Astrocyte of the cerebellum (primary cell): ENCODE results near the gene KCNJ12.
"Not testable (repeated sequence)": the region's sequence is repeated elsewhere in the genome, so short reads cannot be mapped to it uniquely, and the experiment has no call there.

Experiments used
- DNase-seq: peaks from one replicate; pipeline ENCODE4 v3.0.0-alpha.2; 2011; ENCODE audit warnings: low read depth
- H3K4me3 ChIP-seq: 2 replicates; pipeline ENCODE4 v1.5.1; 2011; ENCODE audit warnings: mild to moderate bottlenecking, low read depth, low read length, moderate library complexity
- in situ Hi-C: cut with HindIII; loops from 2 replicates; pipeline ENCODE4 v1.10.0; 2017; ENCODE audit warnings: low sequenced_read_pairs

Gene KCNJ12

GRCh38 chr17:21408224-21408623 lies 32.1 kb downstream of the KCNJ12 start:
- H3K4me3 ChIP-seq, DNase-seq, in situ Hi-C loops: not testable (repeated sequence)

DNA sequence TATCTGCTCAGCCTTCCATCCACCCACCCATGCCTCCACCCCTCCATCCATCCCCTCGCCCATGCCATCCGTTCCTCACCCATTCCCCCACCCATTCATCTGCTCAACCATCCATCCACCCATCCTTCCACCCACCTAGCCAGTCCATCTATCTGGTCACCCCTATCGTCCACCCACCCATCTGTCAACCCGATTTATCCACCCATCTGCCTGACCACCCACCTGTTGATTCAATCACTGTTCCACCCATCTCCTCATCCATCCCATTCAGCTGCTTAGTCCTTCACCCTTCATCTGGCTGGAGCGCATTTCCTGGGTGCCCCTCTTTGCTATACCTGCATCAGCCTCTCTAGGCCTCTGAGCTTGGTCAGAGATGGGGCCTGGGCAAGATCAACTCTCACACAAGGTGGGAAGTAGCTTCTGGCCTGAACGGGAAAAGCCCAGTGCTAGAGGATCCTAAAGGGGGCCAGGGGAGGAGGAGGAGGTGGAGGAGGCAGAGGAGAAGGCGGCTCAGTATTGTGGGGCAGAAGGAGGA lies 32.7 kb downstream of the KCNJ12 start:
- H3K4me3 ChIP-seq, in situ Hi-C loops, DNase-seq: not testable (repeated sequence)

GRCh38 chr17:21409388-21409787 lies 33.2 kb downstream of the KCNJ12 start:
- in situ Hi-C loops, H3K4me3 ChIP-seq, DNase-seq: not testable (repeated sequence)

- H3K4me3 ChIP-seq, DNase-seq, in situ Hi-C loops: not testable (repeated sequence)
Measured at GRCh38 chr17:21409971-21410370, 33.8 kb downstream of the KCNJ12 start.

DNA sequence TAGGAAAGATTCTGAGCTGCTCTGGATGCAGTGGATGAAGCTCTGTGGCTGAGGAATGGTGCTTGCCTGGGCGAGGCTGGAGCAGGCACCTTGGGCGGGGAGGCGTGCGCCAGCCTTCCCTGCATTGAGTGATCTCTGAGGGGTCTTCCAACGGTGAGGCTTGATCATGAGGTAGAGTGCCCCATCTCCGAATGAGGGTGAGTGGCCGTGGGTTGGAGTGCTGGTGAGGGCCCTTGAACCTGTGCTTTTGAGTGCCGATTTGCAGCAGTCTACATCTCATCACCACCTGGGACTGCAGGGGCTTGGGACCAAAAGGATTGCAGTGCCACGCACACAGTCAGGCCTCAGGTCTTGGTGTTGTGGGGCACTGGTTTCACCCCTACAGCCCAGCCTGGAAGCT lies 34.2 kb downstream of the KCNJ12 start:
- DNase-seq, in situ Hi-C loops, H3K4me3 ChIP-seq: not testable (repeated sequence)

- DNase-seq, in situ Hi-C loops, H3K4me3 ChIP-seq: not testable (repeated sequence)
Measured at GRCh38 chr17:21410906-21411678, 34.9 kb downstream of the KCNJ12 start.

GRCh38 chr17:21411679-21412205 lies 35.6 kb downstream of the KCNJ12 start:
- DNase-seq, H3K4me3 ChIP-seq, in situ Hi-C loops: not testable (repeated sequence)

DNA sequence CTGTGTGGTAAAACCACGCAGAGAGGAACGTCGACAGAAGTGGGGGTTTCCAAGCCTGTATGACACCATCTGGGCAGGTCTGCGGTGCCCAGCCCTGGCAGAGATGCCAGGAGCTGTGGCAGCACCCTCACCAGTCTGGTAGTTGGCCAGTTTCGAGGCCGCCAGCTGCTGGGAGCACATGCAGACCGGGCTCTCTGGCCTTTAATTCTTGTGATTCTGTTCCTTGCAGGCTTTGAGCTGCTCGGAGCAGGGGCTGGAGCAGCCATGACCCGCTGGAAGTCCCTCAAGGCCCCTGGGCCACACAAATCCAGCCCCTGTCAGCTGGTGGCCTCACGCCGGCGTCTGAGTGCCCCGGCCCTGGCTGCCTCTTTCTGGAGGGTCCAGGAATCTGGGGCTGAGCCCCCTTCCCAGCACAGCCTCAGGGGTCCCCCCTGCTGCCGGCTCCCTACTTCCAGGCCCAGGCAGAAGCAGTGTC lies 36.1 kb downstream of the KCNJ12 start:
- in situ Hi-C loops, H3K4me3 ChIP-seq: not testable (repeated sequence)

DNA sequence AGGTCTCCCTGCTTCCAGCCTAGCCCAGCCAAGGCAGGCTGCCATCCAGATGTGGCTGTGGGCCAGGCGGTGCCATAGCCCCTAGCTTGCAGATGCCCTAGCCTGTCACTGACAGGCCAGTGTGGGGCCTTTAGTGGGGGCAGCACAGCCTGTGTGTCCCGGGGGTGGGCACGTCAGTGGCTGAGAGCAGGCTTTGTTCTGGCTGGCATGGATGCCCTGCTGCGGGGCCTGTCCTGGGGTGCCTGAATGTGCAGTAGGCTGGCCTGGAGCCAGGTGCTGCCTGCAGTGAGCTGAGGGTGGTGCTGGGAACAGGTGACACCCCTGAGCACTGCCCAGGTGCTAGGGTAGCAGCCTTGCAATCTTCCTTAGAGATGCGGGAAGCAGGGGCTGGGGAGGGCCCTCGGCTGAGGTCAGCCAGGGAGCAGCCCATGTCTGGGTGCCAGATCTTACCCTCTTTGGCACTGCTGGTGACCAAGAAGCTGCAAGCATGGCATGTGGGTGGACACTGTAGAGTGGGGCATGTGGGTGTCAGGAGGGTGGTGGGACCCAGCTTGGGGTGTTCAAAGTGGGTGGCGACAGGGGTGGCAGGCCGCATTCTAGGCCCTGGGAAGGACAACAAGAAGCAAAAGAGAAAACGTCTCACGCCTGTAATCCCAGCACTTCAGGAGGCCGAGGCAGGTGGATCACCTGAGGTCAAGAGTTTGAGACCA lies 37.6 kb downstream of the KCNJ12 start:
- in situ Hi-C loops, DNase-seq, H3K4me3 ChIP-seq: not testable (repeated sequence)

More for the DNA sequence above, 36.1 kb downstream of the KCNJ12 start:
- not testable (repeated sequence) for DNase-seq

GRCh38 chr17:21414616-21415015 lies 38.5 kb downstream of the KCNJ12 start:
- H3K4me3 ChIP-seq, in situ Hi-C loops, DNase-seq: not testable (repeated sequence)

- H3K4me3 ChIP-seq, in situ Hi-C loops, DNase-seq: not testable (repeated sequence)
Measured at GRCh38 chr17:21415166-21415990, 39.2 kb downstream of the KCNJ12 start.

- H3K4me3 ChIP-seq, DNase-seq, in situ Hi-C loops: not testable (repeated sequence)
Measured at GRCh38 chr17:21416471-21416981, 40.4 kb downstream of the KCNJ12 start.

DNA sequence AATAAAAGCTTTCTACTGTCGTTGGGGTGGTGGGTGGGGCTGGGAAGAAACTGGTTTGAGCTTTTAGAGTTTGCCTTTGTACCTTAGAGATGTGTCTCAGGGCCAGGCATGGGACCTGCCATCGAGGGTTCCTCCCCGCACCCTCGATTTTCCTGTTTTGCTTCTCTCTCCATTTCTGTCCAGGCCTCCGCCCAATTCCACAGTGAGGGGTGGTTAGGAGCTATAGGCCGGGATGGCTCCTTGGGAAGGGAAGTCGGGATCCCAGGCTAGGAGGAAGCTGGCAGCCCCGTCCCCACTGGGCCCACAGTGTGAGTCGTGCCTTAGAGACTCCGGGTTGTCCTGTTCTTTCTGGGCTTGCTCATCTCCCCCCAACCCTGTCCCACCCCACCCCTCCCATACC lies 41.2 kb downstream of the KCNJ12 start:
- DNase-seq, H3K4me3 ChIP-seq, in situ Hi-C loops: not testable (repeated sequence)
